ENCODE data around the gene MPP2. TPM values are rescaled to one million over a fixed set of nuclear protein-coding genes. Genes with fewer than 3 reads are reported as not detected.
"Not testable (repeated sequence)": the region's sequence is repeated elsewhere in the genome, so short reads cannot be mapped to it uniquely, and the experiment has no call there.

Gene MPP2, protein sequence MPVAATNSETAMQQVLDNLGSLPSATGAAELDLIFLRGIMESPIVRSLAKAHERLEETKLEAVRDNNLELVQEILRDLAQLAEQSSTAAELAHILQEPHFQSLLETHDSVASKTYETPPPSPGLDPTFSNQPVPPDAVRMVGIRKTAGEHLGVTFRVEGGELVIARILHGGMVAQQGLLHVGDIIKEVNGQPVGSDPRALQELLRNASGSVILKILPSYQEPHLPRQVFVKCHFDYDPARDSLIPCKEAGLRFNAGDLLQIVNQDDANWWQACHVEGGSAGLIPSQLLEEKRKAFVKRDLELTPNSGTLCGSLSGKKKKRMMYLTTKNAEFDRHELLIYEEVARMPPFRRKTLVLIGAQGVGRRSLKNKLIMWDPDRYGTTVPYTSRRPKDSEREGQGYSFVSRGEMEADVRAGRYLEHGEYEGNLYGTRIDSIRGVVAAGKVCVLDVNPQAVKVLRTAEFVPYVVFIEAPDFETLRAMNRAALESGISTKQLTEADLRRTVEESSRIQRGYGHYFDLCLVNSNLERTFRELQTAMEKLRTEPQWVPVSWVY
- total RNA-seq: 1.2 and 1.9 TPM in 2 replicates

DNA sequence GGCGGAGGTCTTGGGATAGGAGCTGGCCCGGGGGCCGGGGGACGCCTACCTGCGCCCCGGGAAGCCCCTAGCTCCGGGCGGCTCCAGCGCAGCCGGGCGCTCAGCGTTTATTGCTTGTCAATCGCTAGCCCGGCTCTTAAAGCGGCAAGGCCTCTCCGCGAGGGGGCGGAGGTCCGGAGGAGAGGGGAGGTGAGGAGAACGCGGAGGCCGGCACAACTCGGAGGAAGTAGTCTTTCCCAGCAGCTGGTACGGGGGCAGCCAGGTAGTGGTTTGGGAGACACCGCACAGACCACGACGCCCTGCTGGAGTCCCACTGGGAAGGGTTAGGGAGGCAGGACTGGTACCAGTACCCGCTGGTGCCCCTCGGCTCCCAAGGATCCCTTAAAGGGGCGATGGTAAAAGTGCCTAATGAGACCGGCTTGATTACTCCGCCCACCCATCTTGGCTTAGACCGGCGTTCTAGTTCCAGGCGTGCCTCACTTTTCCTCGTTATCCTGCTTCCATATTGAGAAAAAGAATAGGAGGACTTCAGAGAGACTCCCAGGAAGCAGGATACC, at the start of gene MPP2:
Gene MPP2 (minus strand): TSS at position 112 of the 557 bp plus-strand sequence. CDS start 3,076 bp downstream, outside the sequence.
- no peak for DNase-seq (ENCODE audit: extremely low read depth, low read depth, low spot score)

GRCh38 chr17:43956222-43956621, 48.9 kb upstream of the MPP2 start:
- DNase-seq (ENCODE audit: extremely low read depth, low read depth, low spot score): no peak

- no peak for DNase-seq (ENCODE audit: extremely low read depth, low read depth, low spot score)
These were observed 46.4 kb upstream of the MPP2 start, which contains the start of gene PYY for GRCh38 chr17:43953746-43954145. TSS of gene PYY (minus strand) at chr17:43953940. CDS start at chr17:43953483, 457 bp downstream.

DNA sequence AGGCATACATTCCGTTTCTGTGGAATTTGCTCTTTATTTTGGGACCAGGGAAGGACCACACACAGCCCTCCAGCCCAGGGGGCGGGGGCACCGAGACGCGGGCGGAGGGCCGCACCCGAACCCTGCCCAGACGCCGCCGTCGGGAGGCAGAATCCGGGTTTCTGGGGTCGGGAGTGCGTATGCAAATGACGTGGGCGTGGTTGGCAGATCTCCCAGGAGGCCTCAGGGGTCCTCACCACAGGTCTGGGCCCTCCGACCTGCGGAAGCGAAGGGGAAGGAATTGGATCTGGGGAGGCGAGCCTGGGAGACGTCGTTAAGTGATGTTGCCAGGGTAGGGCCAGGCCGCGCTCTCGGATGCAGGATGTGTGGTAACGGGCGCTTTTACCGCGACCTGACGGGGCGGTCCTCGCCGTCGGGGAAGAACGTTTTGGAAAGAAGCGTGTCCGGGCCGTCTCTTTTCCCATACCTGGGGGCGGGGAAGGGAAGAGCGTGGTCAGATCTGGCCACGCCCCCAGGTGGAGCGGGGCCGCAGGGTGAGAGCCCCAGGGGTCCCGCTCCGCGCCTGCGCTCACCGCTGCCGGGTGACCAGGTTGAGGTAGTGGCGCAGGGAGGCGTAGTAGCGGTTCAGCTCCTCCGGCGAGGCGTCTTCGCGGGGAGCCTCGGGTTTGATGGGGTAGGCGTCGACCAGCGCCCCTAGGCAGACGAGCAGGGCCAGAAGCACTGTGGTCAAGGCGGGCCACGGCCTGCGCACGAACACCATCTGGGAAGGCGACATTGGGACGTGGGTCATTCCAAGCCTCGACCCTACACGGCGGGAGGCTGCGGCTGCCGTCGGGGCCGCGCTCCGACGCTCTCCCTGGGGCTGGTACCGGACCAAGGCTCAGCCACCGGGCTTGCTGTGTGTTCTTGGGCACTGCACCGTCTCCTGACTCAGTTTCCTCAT, 45.7 kb upstream of the MPP2 start:
- DNase-seq (ENCODE audit: extremely low read depth, low read depth, low spot score): no peak

DNA sequence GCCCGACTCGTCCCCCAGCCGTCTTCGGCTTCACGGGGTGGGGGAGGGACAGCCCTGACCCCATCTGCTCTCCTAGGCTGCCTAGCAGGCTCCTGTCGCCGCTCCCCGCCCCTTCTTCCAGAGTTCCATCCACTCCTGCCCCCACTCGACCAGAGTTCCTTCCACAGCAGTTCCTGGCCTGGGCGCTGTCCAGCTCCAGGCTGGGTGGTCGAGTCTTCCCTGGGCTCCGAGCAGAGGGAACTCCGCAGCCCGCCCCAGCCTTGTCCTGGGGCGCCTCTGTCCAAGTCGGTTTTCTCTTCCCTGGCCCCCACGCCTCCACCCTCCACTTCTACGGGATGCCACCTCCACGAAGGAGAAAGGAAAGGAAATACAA, 45.0 kb upstream of the MPP2 start:
- no peak for DNase-seq (ENCODE audit: extremely low read depth, low read depth, low spot score)

DNA sequence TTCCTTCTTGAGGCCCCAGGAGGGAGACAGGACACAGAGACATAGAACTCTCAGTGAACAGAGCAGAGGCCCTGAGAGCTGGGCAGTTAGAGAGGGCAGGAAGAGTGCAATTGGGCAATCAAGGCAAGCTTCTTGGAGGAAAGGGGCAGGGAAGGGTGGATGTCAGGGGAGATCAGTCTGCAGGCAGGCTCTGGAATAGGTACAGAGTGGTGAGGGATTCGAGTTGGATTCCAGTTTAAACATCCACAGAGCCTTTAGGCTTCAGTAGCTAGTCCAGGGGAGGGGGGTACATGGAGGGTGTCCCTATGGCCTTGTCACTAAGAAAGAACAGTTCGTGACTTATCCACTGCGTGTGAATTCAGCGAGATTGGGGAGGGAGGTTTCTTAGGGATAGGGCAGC, 44.4 kb upstream of the MPP2 start:
- DNase-seq (ENCODE audit: extremely low read depth, low read depth, low spot score): no peak

DNA sequence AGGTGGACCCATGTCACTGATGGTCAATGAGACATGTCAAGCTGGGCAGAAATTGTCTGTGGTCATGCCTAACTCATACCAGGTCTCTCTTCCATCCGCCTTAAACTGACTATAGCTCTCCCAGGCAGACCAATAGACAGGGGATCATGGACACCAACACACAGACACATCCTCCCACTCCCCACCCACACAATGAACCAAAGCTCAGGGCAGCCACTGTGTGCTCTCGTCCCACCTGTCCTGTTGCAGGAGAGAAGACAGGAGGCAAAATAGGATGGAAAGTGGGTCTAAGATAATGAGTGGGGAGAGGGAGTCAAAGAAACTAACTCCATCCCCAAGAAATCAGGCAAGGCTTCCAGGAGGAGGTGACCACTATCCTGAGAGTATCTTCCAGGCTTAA, 43.2 kb upstream of the MPP2 start:
- no peak for DNase-seq (ENCODE audit: extremely low read depth, low read depth, low spot score)

DNA sequence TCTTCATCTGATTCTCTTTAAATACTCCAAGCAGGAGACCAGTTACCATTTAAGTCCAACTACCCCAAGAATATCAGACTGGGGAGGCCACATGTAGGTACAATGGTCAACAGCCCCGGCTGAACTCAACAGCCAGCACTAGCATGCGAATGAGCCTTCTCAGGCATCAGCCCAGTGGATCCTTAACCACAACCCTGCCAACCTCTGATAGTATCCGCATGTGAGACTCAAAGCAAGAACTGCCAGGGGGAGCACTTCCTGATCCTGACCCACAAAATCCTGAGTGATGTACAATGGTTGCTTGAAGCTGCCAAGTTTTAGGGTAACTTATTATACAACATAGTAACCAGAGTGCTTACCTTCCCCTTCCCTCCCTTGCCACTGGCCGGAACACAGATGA, 42.4 kb upstream of the MPP2 start:
- no peak for DNase-seq (ENCODE audit: extremely low read depth, low read depth, low spot score)

DNA sequence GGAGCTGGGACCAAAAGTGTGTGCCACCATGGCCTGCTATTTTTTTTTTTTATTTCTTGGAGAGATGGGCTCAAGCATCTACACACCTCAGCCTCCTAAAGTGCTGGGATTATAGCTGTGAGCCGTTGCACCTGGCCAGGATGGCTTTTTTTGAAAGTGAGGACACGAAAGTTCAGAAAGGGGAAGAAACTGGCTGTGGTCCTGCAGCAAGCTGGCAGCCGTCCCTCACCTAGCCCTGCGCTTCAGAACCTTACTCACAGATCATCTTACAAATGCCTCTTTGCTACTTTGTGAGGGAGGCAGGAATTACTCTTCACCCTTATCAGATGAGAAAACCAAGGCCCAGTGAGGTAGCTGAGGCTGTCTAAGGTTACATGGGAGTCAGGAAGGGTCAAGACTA, 39.4 kb upstream of the MPP2 start:
- DNase-seq (ENCODE audit: extremely low read depth, low read depth, low spot score): no peak

GRCh38 chr17:43945074-43945829, 37.9 kb upstream of the MPP2 start:
- no peak for DNase-seq (ENCODE audit: extremely low read depth, low read depth, low spot score)

GRCh38 chr17:43942051-43942685, 34.8 kb upstream of the MPP2 start, which contains the start of gene PPY:
TSS of gene PPY (minus strand) at chr17:43942476. CDS start at chr17:43941654, 822 bp downstream.
- no peak for DNase-seq (ENCODE audit: extremely low read depth, low read depth, low spot score)

GRCh38 chr17:43940630-43941029, 33.3 kb upstream of the MPP2 start:
- no peak for DNase-seq (ENCODE audit: extremely low read depth, low read depth, low spot score)

- no peak for DNase-seq (ENCODE audit: extremely low read depth, low read depth, low spot score)
These were observed 32.5 kb upstream of the MPP2 start for GRCh38 chr17:43939886-43940285.

DNA sequence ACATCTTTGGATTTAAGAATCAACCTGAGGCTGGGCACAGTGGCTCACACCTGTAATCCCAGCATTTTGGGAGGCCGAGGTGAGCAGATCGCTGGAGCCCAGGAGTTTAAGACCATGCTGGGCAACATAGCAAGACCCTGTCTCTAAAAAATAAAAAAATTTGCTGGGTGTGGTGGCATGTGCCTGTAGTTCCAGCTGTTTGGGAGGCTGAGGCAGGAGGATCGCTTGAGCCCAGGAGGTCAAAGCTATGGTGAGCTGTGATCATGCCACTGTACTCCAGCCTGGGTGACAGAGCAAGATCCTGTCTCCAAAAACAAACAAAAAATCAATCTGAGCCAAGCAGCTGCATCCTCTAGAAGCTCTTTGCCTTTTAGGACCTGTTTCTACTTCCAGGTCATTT, 32.1 kb upstream of the MPP2 start:
- DNase-seq (ENCODE audit: extremely low read depth, low read depth, low spot score): not testable (repeated sequence)

DNA sequence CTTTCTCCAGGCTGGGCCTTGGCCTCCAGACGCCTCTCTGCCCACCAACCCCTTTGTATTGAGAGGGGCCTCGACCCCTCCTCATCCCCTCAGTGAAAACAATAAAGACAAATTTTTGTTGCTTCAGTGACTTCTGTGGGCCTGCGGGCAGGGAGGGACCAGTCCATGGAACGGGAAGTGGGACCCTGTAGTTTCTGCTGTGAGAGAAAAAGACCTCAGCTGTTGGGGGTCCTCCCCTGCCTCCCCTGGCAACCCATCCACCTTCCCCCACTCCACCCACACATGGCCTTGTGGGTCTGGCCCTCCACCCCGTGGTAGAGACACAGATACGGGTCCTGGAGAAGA, 31.5 kb upstream of the MPP2 start:
- no peak for DNase-seq (ENCODE audit: extremely low read depth, low read depth, low spot score)

- no peak for DNase-seq (ENCODE audit: extremely low read depth, low read depth, low spot score)
These were observed 29.1 kb upstream of the MPP2 start for GRCh38 chr17:43936434-43936833.

GRCh38 chr17:43935926-43936261, 28.6 kb upstream of the MPP2 start:
- no peak for DNase-seq (ENCODE audit: extremely low read depth, low read depth, low spot score)

DNA sequence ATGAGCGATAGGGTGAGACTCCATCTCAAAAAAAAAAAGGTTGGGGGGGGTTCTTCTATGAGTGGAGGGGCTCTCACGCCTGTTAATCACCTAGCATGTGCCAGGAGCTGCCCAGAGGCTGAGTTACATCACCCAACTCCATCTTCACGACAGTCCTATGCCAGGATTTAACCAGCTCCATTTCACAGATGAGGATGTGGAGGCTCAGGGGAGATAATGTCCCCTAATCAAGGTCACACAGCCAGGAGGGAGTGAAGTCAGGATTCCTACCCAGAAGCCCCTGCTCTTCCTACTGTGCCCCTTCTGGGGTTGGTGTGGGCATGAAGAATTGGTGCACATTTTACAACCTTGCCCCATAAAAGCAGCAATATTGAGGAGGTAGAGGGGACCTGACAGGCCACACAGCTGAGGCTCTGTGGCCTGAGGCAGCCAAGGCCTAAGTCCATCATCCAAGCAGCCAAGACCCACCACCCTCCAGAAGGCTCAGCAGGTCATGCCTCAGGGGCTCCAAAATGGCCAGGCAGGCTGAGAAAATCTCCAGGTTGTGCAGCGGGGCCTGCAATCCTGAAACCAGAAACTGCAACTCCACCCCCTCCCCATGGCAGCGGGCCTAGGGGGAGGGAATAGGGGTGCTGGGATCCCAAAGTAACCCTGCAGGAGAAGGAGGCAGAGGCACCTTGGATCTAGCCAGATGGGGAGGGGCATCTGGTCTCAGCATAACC, 28.0 kb upstream of the MPP2 start:
- no peak for DNase-seq (ENCODE audit: extremely low read depth, low read depth, low spot score)

GRCh38 chr17:43932923-43933322, 25.6 kb upstream of the MPP2 start:
- no peak for DNase-seq (ENCODE audit: extremely low read depth, low read depth, low spot score)

Measured in glomerular endothelial cell (primary cell).